Measurements from ENCODE around the gene ABHD3. TPM values are rescaled to one million over a fixed set of nuclear protein-coding genes. Genes with fewer than 3 reads are reported as not detected.
"Not testable (repeated sequence)": the region's sequence is repeated elsewhere in the genome, so short reads cannot be mapped to it uniquely, and the experiment has no call there.

Gene ABHD3
- total RNA-seq, 1 experiment from 2014 or later, result 29.3 TPM

DNA sequence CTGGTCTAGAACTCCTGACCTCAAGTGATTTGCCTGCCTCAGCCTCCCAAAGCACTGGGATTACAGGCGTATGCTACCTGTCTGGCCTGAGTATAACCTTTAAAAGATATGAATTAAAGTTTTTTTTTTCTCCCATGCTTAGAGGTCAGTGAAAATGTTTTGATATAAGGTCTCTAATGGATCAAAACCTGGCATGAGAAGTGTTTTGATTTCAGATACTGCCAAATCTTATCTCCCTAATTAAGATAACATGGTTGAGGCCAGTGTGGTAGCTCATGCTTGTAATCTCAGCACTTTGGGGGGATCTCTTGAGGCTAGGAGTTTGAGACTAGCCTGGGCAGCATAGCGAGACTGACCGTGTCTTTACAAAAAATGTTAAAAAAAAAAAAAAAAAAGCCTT is 51.2 kb downstream of the ABHD3 start:
- no peaks in the 10 kb centered on the region for H3K27me3 Mint-ChIP-seq (ENCODE audit: insufficient read depth, unreplicated experiment)
- Histone ChIP-seq H3K36me3 (ENCODE audit: control insufficient read depth, insufficient read depth, low read length) (no peaks in the 10 kb centered on the region), H3K4me1 (no peaks in the 10 kb centered on the region), H3K4me3 (ENCODE audit: low read depth, low read length) (no peak overlapping the region), H3K9me3 (no peaks in the 10 kb centered on the region), H3K27me3 (replicated peaks; ENCODE audit: control insufficient read depth, insufficient read depth, low read length) (no peaks in the 10 kb centered on the region)
- CTCF ChIA-PET, result no interaction called here
- DNase-seq, result no peak
- H3K4me3 Mint-ChIP-seq (ENCODE audit: unreplicated experiment), result no peak overlapping the region
- TF ChIP-seq, protein P1, sequence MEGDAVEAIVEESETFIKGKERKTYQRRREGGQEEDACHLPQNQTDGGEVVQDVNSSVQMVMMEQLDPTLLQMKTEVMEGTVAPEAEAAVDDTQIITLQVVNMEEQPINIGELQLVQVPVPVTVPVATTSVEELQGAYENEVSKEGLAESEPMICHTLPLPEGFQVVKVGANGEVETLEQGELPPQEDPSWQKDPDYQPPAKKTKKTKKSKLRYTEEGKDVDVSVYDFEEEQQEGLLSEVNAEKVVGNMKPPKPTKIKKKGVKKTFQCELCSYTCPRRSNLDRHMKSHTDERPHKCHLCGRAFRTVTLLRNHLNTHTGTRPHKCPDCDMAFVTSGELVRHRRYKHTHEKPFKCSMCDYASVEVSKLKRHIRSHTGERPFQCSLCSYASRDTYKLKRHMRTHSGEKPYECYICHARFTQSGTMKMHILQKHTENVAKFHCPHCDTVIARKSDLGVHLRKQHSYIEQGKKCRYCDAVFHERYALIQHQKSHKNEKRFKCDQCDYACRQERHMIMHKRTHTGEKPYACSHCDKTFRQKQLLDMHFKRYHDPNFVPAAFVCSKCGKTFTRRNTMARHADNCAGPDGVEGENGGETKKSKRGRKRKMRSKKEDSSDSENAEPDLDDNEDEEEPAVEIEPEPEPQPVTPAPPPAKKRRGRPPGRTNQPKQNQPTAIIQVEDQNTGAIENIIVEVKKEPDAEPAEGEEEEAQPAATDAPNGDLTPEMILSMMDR (IDR thresholded peaks at IDR 0.05; ENCODE audit: insufficient read depth in 1 of 2, low read depth in 1 of 2, low read length in 1 of 2, severe bottlenecking in 1 of 2, unreplicated experiment in 1 of 2), result no peak
- BruUV-seq (replicated peaks), result no TSS peak
- POLR2A ChIA-PET, result no interaction called here
- H3K36me3 Mint-ChIP-seq (ENCODE audit: insufficient read depth, unreplicated experiment), result peaks cover 7% of the 10 kb centered on the region
- no peaks in the 10 kb centered on the region for H3K4me1 Mint-ChIP-seq (ENCODE audit: low read depth, unreplicated experiment)
- H3K27ac Mint-ChIP-seq (ENCODE audit: unreplicated experiment), result no peak overlapping the region
- intact Hi-C loops (cut with micrococcal nuclease; ENCODE audit: unreplicated experiment), result no loop called here
- H3K9me3 Mint-ChIP-seq (ENCODE audit: unreplicated experiment), result peaks cover 10% of the 10 kb centered on the region

DNA sequence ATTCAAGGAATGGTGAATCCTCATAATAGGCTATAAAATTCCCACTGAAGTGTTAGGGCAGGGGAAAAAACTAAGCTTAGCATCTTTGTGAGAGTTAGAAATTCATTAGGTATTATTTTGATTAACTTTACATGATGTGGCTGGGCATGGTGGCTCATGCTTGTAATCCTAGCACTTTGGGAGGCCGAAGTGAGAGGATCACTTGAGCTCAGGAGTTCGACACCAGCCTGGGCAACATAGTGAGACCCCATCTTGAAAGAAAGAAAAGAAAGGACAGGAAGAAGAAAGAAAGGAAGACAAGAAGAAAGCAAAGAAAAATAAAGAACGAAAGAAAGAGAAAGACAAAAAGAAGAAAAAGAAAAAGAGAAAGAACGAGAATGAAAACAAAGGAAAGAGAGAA is 52.5 kb downstream of the ABHD3 start:
- Mint-ChIP-seq H3K27me3 (ENCODE audit: insufficient read depth, unreplicated experiment) (no peaks in the 10 kb centered on the region), H3K9me3 (ENCODE audit: unreplicated experiment) (peaks cover 10% of the 10 kb centered on the region), H3K4me3 (ENCODE audit: unreplicated experiment) (no peak overlapping the region), H3K4me1 (ENCODE audit: low read depth, unreplicated experiment) (no peaks in the 10 kb centered on the region), H3K36me3 (ENCODE audit: insufficient read depth, unreplicated experiment) (peaks cover 7% of the 10 kb centered on the region), H3K27ac (ENCODE audit: unreplicated experiment) (no peak overlapping the region)
- BruUV-seq (replicated peaks), result no TSS peak
- Histone ChIP-seq H3K4me3 (ENCODE audit: low read depth, low read length) (no peak overlapping the region), H3K36me3 (ENCODE audit: control insufficient read depth, insufficient read depth, low read length) (no peaks in the 10 kb centered on the region), H3K4me1 (no peaks in the 10 kb centered on the region), H3K9me3 (no peaks in the 10 kb centered on the region), H3K27me3 (replicated peaks; ENCODE audit: control insufficient read depth, insufficient read depth, low read length) (no peaks in the 10 kb centered on the region)
- ChIA-PET CTCF (no interaction called here), POLR2A (no interaction called here)
- TF ChIP-seq, protein P1 (IDR thresholded peaks at IDR 0.05; ENCODE audit: insufficient read depth in 1 of 2, low read depth in 1 of 2, low read length in 1 of 2, severe bottlenecking in 1 of 2, unreplicated experiment in 1 of 2), result no peak
- intact Hi-C loops (cut with micrococcal nuclease; ENCODE audit: unreplicated experiment), result no loop called here
- no peak for DNase-seq

DNA sequence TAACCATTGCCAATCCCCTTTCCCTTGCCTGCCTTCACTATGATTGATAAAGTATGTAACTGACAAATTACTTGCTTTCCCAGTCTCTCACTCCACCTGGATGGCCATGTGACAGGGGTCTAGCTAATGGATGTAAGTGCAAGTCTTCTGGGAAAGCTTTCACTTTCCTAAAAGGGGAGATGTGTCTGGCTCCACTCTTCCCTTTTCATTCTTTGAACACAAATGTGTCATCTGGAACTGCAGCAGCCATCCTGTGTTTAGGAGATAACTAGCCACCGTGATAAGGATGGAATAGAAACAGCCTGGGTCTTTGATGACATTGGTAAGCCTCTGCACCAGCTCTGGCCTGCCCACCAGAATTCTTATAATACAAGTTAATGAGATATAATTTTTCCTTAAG is 54.3 kb downstream of the ABHD3 start:
- ChIA-PET CTCF (no interaction called here), POLR2A (no interaction called here)
- Histone ChIP-seq H3K4me1 (no peaks in the 10 kb centered on the region), H3K36me3 (ENCODE audit: control insufficient read depth, insufficient read depth, low read length) (no peaks in the 10 kb centered on the region), H3K9me3 (no peaks in the 10 kb centered on the region), H3K27me3 (replicated peaks; ENCODE audit: control insufficient read depth, insufficient read depth, low read length) (no peaks in the 10 kb centered on the region), H3K4me3 (ENCODE audit: low read depth, low read length) (no peak overlapping the region)
- intact Hi-C loops (cut with micrococcal nuclease; ENCODE audit: unreplicated experiment), result no loop called here
- H3K4me1 Mint-ChIP-seq (ENCODE audit: low read depth, unreplicated experiment), result no peaks in the 10 kb centered on the region
- peaks cover 7% of the 10 kb centered on the region for H3K36me3 Mint-ChIP-seq (ENCODE audit: insufficient read depth, unreplicated experiment)
- BruUV-seq (replicated peaks), result no TSS peak
- peaks cover 10% of the 10 kb centered on the region for H3K9me3 Mint-ChIP-seq (ENCODE audit: unreplicated experiment)
- H3K27me3 Mint-ChIP-seq (ENCODE audit: insufficient read depth, unreplicated experiment), result no peaks in the 10 kb centered on the region
- TF ChIP-seq, protein P1 (IDR thresholded peaks at IDR 0.05; ENCODE audit: insufficient read depth in 1 of 2, low read depth in 1 of 2, low read length in 1 of 2, severe bottlenecking in 1 of 2, unreplicated experiment in 1 of 2), result no peak
- H3K27ac Mint-ChIP-seq (ENCODE audit: unreplicated experiment), result no peak overlapping the region
- H3K4me3 Mint-ChIP-seq (ENCODE audit: unreplicated experiment), result no peak overlapping the region
- no peak for DNase-seq

DNA sequence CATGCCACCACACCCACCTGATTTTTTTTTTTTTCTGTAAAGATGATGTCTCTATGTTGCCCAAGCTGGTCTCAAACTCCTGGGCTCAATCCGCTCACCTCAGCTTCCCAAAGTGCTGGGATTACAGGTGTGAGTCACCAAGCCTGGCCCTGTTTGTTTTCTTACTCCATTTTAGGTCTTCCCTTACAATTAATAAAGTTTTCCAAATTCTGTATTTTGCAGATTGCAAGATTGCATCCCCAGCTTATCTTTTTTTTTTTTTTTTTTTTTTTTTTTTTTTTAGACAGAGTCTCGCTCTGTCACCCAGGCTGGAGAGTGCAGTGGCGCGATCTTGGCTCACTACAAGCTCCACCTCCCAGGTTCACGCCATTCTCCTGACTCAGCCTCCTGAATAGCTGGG is 64.2 kb downstream of the ABHD3 start:
- CTCF ChIA-PET; H3K27me3 ChIP-seq (replicated peaks; ENCODE audit: control insufficient read depth, insufficient read depth, low read length); intact Hi-C loops (cut with micrococcal nuclease; ENCODE audit: unreplicated experiment); H3K9me3 ChIP-seq; H3K9me3 Mint-ChIP-seq (ENCODE audit: unreplicated experiment); H3K4me1 Mint-ChIP-seq (ENCODE audit: low read depth, unreplicated experiment); POLR2A ChIA-PET; H3K27ac Mint-ChIP-seq (ENCODE audit: unreplicated experiment); H3K27me3 Mint-ChIP-seq (ENCODE audit: insufficient read depth, unreplicated experiment); H3K4me3 ChIP-seq (ENCODE audit: low read depth, low read length); DNase-seq; H3K36me3 ChIP-seq (ENCODE audit: control insufficient read depth, insufficient read depth, low read length); H3K4me3 Mint-ChIP-seq (ENCODE audit: unreplicated experiment); BruUV-seq (replicated peaks): not testable (repeated sequence)
- peaks cover 43% of the 10 kb centered on the region for H3K36me3 Mint-ChIP-seq (ENCODE audit: insufficient read depth, unreplicated experiment)
- peaks cover 12% of the 10 kb centered on the region for H3K4me1 ChIP-seq

Data from Caco-2 (cell line).